GM23338 (cell line): Measurements from ENCODE around the gene PAX5. TPM values are rescaled to one million over a fixed set of nuclear protein-coding genes. Genes with fewer than 3 reads are reported as not detected.

Experiments used
- ATAC-seq: fragments of 200-7000 bp; cut with Tn5 transposase; 3 replicates; pipeline ENCODE4 v1.9.1; 2020
- DNase-seq: peaks from one replicate; pipeline ENCODE4 v3.0.0-alpha.2; 2015; ENCODE audit warnings: low spot score
- H2AFZ ChIP-seq: fragments of 200-600 bp; sonication (generic); 2 replicates; pipeline ENCODE4 v1.8.0; 2016; ENCODE audit warnings: antibody characterized with exemption, mild to moderate bottlenecking, moderate library complexity
- H3F3A ChIP-seq: fragments of 200-600 bp; sonication (generic); replicated peaks from 2 replicates; pipeline ENCODE4 v1.8.0; 2017; ENCODE audit warnings: antibody characterized with exemption, mixed run types, low read depth
- H3K27ac ChIP-seq: fragments of 200-600 bp; sonication (generic); 2 replicates; pipeline ENCODE4 v1.6.1; 2016; ENCODE audit warnings: low read depth
- H3K27me3 ChIP-seq: fragments of 200-600 bp; sonication (generic); 2 replicates; pipeline ENCODE4 v1.8.0; 2016; ENCODE audit warnings: mild to moderate bottlenecking, mixed run types, moderate library complexity; ENCODE audit not compliant: insufficient read depth
- H3K36me3 ChIP-seq: fragments of 200-600 bp; sonication (generic); 2 replicates; pipeline ENCODE4 v1.8.0; 2016; ENCODE audit warnings: mild to moderate bottlenecking; ENCODE audit not compliant: insufficient read depth
- H3K4me1 ChIP-seq: fragments of 200-600 bp; sonication (generic); 2 replicates; pipeline ENCODE4 v1.8.0; 2016; ENCODE audit warnings: mild to moderate bottlenecking, moderate library complexity; ENCODE audit not compliant: insufficient read depth
- H3K4me2 ChIP-seq: fragments of 200-600 bp; sonication (generic); 2 replicates; pipeline ENCODE4 v1.7.1; 2017; ENCODE audit warnings: mixed run types
- H3K4me3 ChIP-seq: fragments of 200-600 bp; sonication (generic); 2 replicates; pipeline ENCODE4 v1.6.1; 2016; ENCODE audit warnings: mixed run types
- H3K79me2 ChIP-seq: fragments of 200-600 bp; sonication (generic); replicated peaks from 2 replicates; pipeline ENCODE4 v1.8.0; 2017; ENCODE audit warnings: mild to moderate bottlenecking; ENCODE audit not compliant: insufficient read depth
- H3K9me2 ChIP-seq: fragments of 200-600 bp; sonication (generic); 2 replicates; pipeline ENCODE4 v1.8.0; 2017; ENCODE audit not compliant: insufficient read depth
- H4K20me1 ChIP-seq: fragments of 200-600 bp; sonication (generic); replicated peaks from 2 replicates; pipeline ENCODE4 v1.8.0; 2017; ENCODE audit warnings: mild to moderate bottlenecking; ENCODE audit not compliant: insufficient read depth
- H3K27ac Mint-ChIP-seq: 2 replicates; pipeline ENCODE4 v1.8.0; 2020; ENCODE audit warnings: inconsistent platforms, mild to moderate bottlenecking, moderate library complexity, mixed read lengths
- H3K27me3 Mint-ChIP-seq: 3 replicates; pipeline ENCODE4 v1.8.0; 2022; ENCODE audit warnings: low read depth, mild to moderate bottlenecking, moderate library complexity, mixed read lengths, inconsistent platforms; ENCODE audit not compliant: insufficient read depth, poor library complexity
- H3K36me3 Mint-ChIP-seq: 3 replicates; pipeline ENCODE4 v1.8.0; 2021; ENCODE audit warnings: low read depth, mild to moderate bottlenecking, inconsistent platforms, moderate library complexity, mixed read lengths
- H3K4me1 Mint-ChIP-seq: 3 replicates; pipeline ENCODE4 v1.8.0; 2020; ENCODE audit warnings: mild to moderate bottlenecking, inconsistent platforms, mixed read lengths
- H3K4me3 Mint-ChIP-seq: 3 replicates; pipeline ENCODE4 v1.8.0; 2021; ENCODE audit warnings: moderate library complexity, mild to moderate bottlenecking, inconsistent platforms, mixed read lengths
- H3K9me3 Mint-ChIP-seq: 3 replicates; pipeline ENCODE4 v1.8.0; 2020; ENCODE audit warnings: moderate library complexity, mild to moderate bottlenecking, inconsistent platforms, mixed read lengths
- CREB1 ChIP-seq: fragments of 250-450 bp; sonication (Bioruptor Pico); IDR thresholded peaks from 2 replicates; pipeline ENCODE4 v1.5.0; 2020; ENCODE audit warnings: low read depth, mild to moderate bottlenecking, moderate library complexity
- CTCF ChIP-seq, 2 experiments: fragments of 200-600 bp in 1 of 2; sonication (generic) in 1 of 2; conservative IDR thresholded peaks; 2 replicates each; pipeline versions ENCODE4 v1.5.1 to v1.6.1; 2016 to 2017; ENCODE audit warnings: antibody characterized with exemption in 2 of 2, low read depth in 2 of 2, mild to moderate bottlenecking in 2 of 2, moderate library complexity in 1 of 2
- EZH2 ChIP-seq: fragments of 200-600 bp; sonication (generic); IDR thresholded peaks from one replicate; pipeline ENCODE4 v1.8.0; 2017; ENCODE audit warnings: antibody characterized with exemption, mild to moderate bottlenecking, low read depth; ENCODE audit not compliant: unreplicated experiment
- JUNB ChIP-seq: IDR thresholded peaks from one replicate; pipeline ENCODE4 v1.6.1; 2016; ENCODE audit warnings: antibody characterized with exemption; ENCODE audit not compliant: unreplicated experiment
- NANOG ChIP-seq: IDR thresholded peaks from 2 replicates; pipeline ENCODE4 v1.6.1; 2016; ENCODE audit warnings: antibody characterized with exemption, borderline replicate concordance
- REST ChIP-seq: IDR thresholded peaks from one replicate; pipeline ENCODE4 v1.6.1; 2018; ENCODE audit warnings: antibody characterized with exemption; ENCODE audit not compliant: unreplicated experiment
- STAT1 ChIP-seq: IDR thresholded peaks from one replicate; pipeline ENCODE4 v1.6.1; 2016; ENCODE audit warnings: antibody characterized with exemption; ENCODE audit not compliant: unreplicated experiment
- ZNF114 ChIP-seq: fragments of 250-450 bp; sonication (Bioruptor Pico); IDR thresholded peaks from 2 replicates; pipeline ENCODE4 v1.5.0; 2020; ENCODE audit warnings: mild to moderate bottlenecking, moderate library complexity
- ZNF462 ChIP-seq: fragments of 250-450 bp; sonication (Bioruptor Pico); IDR thresholded peaks from 2 replicates; pipeline ENCODE4 v1.5.0; 2020; ENCODE audit warnings: mild to moderate bottlenecking, moderate library complexity
- polyA plus RNA-seq: library from polyadenylated mRNA; unstranded; fragments of >200 nt; fragmentation: Nextera tagmentation; extraction: Ambion mirVana; gene quantifications from 2 replicates; pipeline ENCODE4 v1.2.1, GENCODE V29; 2016
- total RNA-seq: library from RNA; depleted of rRNA; stranded (reverse); fragments of >200 nt; shearing (Covaris generic); gene quantifications from 2 replicates; pipeline ENCODE4 v1.2.3, GENCODE V29; 2014

PAX5 gene
- total and polyA plus RNA-seq, 2 experiments from 2014 or later = 0.17 to 0.60 TPM

GRCh38 chr9:36959681-36960574, 74.1 kb downstream of the PAX5 start:
- no peaks in the 10 kb centered on the region for H3K36me3 Mint-ChIP-seq
- H3F3A ChIP-seq = no peaks in the 10 kb centered on the region
- no peak overlapping the region for H3K27ac Mint-ChIP-seq
- H3K9me3 Mint-ChIP-seq = no peaks in the 10 kb centered on the region
- no peaks in the 10 kb centered on the region for H4K20me1 ChIP-seq
- H3K27me3 Mint-ChIP-seq = peaks cover 19% of the 10 kb centered on the region
- H3K79me2 ChIP-seq = no peaks in the 10 kb centered on the region
- peaks cover 18% of the 10 kb centered on the region for H3K4me1 ChIP-seq
- H3K4me3 Mint-ChIP-seq = no peak overlapping the region
- H3K9me2 ChIP-seq = peaks cover 3% of the 10 kb centered on the region; the same call in 1 of the 2 replicates
- TF ChIP-seq REST (no peak), ZNF114 (CRISPR knock-in tag) (no peak), ZNF462 (CRISPR knock-in tag) (no peak), EZH2 (no peak), CREB1 (no peak), STAT1 (no peak), JUNB (no peak), NANOG (no peak), CTCF (conservative IDR thresholded peaks at IDR 0.05; ENCODE audit: low read depth in 2 of 2) (no peak)
- no peak overlapping the region for H3K4me3 ChIP-seq
- H3K36me3 ChIP-seq = no peaks in the 10 kb centered on the region
- H3K27ac ChIP-seq = no peak overlapping the region
- no peaks in the 10 kb centered on the region for H3K27me3 ChIP-seq
- H3K4me1 Mint-ChIP-seq = peaks cover 17% of the 10 kb centered on the region
- DNase-seq (no peak), ATAC-seq (no peak)
- no peak overlapping the region for H3K4me2 ChIP-seq
- 0 out of 2 replicates have a peak overlapping the region, but pooled peaks have one; percentile 23 for H2AFZ ChIP-seq
